IPS-18a (cell line): ENCODE results near the gene GATAD2A.
A peak's percentile ranks its signal among the peaks of the same experiment; 100 is the strongest.
"Not testable (repeated sequence)": the region's sequence is repeated elsewhere in the genome, so short reads cannot be mapped to it uniquely, and the experiment has no call there.

Experiments used
- H3K27ac ChIP-seq: one replicate; pipeline ENCODE4 v1.5.1; 2013; ENCODE audit warnings: low read length
- H3K27me3 ChIP-seq: one replicate; pipeline ENCODE4 v1.6.1; 2013; ENCODE audit warnings: mild to moderate bottlenecking, low read length; ENCODE audit not compliant: control insufficient read depth, insufficient read depth
- H3K36me3 ChIP-seq: one replicate; pipeline ENCODE4 v1.6.1; 2013; ENCODE audit warnings: low read depth, low read length; ENCODE audit not compliant: control insufficient read depth
- H3K4me1 ChIP-seq: one replicate; pipeline ENCODE4 v1.6.1; 2013; ENCODE audit warnings: low read depth, low read length; ENCODE audit not compliant: control insufficient read depth
- H3K4me3 ChIP-seq: one replicate; pipeline ENCODE4 v1.5.1; 2013; ENCODE audit warnings: low read length
- H3K9ac ChIP-seq: one replicate; pipeline ENCODE4 v1.6.1; 2013; ENCODE audit warnings: mild to moderate bottlenecking, low read length, moderate library complexity
- H3K9me3 ChIP-seq: one replicate; pipeline ENCODE4 v1.6.1; 2013; ENCODE audit warnings: low read depth, low read length; ENCODE audit not compliant: control insufficient read depth

Gene GATAD2A

GRCh38 chr19:19394333-19394732 is 11.1 kb upstream of the GATAD2A start:
- H3K27me3 ChIP-seq, H3K9me3 ChIP-seq, H3K27ac ChIP-seq, H3K4me3 ChIP-seq, H3K4me1 ChIP-seq, H3K9ac ChIP-seq, H3K36me3 ChIP-seq: not testable (repeated sequence)

GRCh38 chr19:19399733-19400433 is 5.6 kb upstream of the GATAD2A start:
- no peak overlapping the region for H3K4me3 ChIP-seq
- no peaks in the 10 kb centered on the region for H3K36me3 ChIP-seq
- peaks cover 8% of the 10 kb centered on the region for H3K27me3 ChIP-seq
- H3K27ac ChIP-seq: no peak overlapping the region
- H3K9ac ChIP-seq: no peak overlapping the region
- no peaks in the 10 kb centered on the region for H3K9me3 ChIP-seq
- H3K4me1 ChIP-seq: peaks cover 4% of the 10 kb centered on the region

- H3K27ac ChIP-seq: no peak overlapping the region
- no peaks in the 10 kb centered on the region for H3K9me3 ChIP-seq
- no peak overlapping the region for H3K9ac ChIP-seq
- peaks cover 17% of the 10 kb centered on the region for H3K4me1 ChIP-seq
- peaks cover 9% of the 10 kb centered on the region for H3K27me3 ChIP-seq
- H3K4me3 ChIP-seq: no peak overlapping the region
- H3K36me3 ChIP-seq: no peaks in the 10 kb centered on the region
These were observed 2.7 kb upstream of the GATAD2A start for GRCh38 chr19:19402656-19403372.

- peaks cover 18% of the 10 kb centered on the region for H3K4me1 ChIP-seq
- H3K27ac ChIP-seq: no peak overlapping the region
- H3K9ac ChIP-seq: no peak overlapping the region
- no peak overlapping the region for H3K4me3 ChIP-seq
- no peaks in the 10 kb centered on the region for H3K36me3 ChIP-seq
- peaks cover 9% of the 10 kb centered on the region for H3K27me3 ChIP-seq
- H3K9me3 ChIP-seq: no peaks in the 10 kb centered on the region
These were observed 2.0 kb upstream of the GATAD2A start for GRCh38 chr19:19403373-19403901.

- Histone ChIP-seq H3K4me1 (peaks cover 44% of the 10 kb centered on the region), H3K4me3 (peak overlapping the region; percentile 83), H3K9me3 (no peaks in the 10 kb centered on the region), H3K36me3 (no peaks in the 10 kb centered on the region), H3K27me3 (peaks cover 9% of the 10 kb centered on the region), H3K9ac (peak overlapping the region; percentile 82), H3K27ac (no peak overlapping the region)
These were observed 749 bp downstream of the GATAD2A start for GRCh38 chr19:19405971-19406877.

- Histone ChIP-seq H3K4me3 (peak overlapping the region; percentile 83), H3K4me1 (peaks cover 44% of the 10 kb centered on the region), H3K27ac (no peak overlapping the region), H3K9ac (peak overlapping the region; percentile 62), H3K27me3 (peaks cover 9% of the 10 kb centered on the region), H3K36me3 (peaks cover 3% of the 10 kb centered on the region), H3K9me3 (no peaks in the 10 kb centered on the region)
These were observed 1.6 kb downstream of the GATAD2A start for GRCh38 chr19:19406878-19407632.

GRCh38 chr19:19407633-19407930 is 2.1 kb downstream of the GATAD2A start:
- no peak overlapping the region for H3K9ac ChIP-seq
- H3K4me1 ChIP-seq: peaks cover 44% of the 10 kb centered on the region
- peaks cover 9% of the 10 kb centered on the region for H3K27me3 ChIP-seq
- peak overlapping the region; percentile 83 for H3K4me3 ChIP-seq
- H3K27ac ChIP-seq: no peak overlapping the region
- peaks cover 3% of the 10 kb centered on the region for H3K36me3 ChIP-seq
- no peaks in the 10 kb centered on the region for H3K9me3 ChIP-seq

- Histone ChIP-seq H3K4me1 (peaks cover 44% of the 10 kb centered on the region), H3K9me3 (no peaks in the 10 kb centered on the region), H3K4me3 (peak overlapping the region; percentile 39), H3K36me3 (peaks cover 3% of the 10 kb centered on the region), H3K9ac (no peak overlapping the region), H3K27me3 (peaks cover 9% of the 10 kb centered on the region), H3K27ac (no peak overlapping the region)
These were observed 3.7 kb downstream of the GATAD2A start for GRCh38 chr19:19409205-19409604.

GRCh38 chr19:19409631-19410030 is 4.2 kb downstream of the GATAD2A start:
- no peak overlapping the region for H3K27ac ChIP-seq

GRCh38 chr19:19410553-19411550 is 5.4 kb downstream of the GATAD2A start:
- no peaks in the 10 kb centered on the region for H3K27me3 ChIP-seq
- no peak overlapping the region for H3K4me3 ChIP-seq
- H3K4me1 ChIP-seq: peaks cover 38% of the 10 kb centered on the region
- no peak overlapping the region for H3K9ac ChIP-seq
- no peaks in the 10 kb centered on the region for H3K9me3 ChIP-seq
- peaks cover 3% of the 10 kb centered on the region for H3K36me3 ChIP-seq
- no peak overlapping the region for H3K27ac ChIP-seq

More at GRCh38 chr19:19409631-19410030, 4.2 kb downstream of the GATAD2A start:
- no peaks in the 10 kb centered on the region for H3K9me3 ChIP-seq
- peaks cover 4% of the 10 kb centered on the region for H3K27me3 ChIP-seq
- H3K4me3 ChIP-seq: peak overlapping the region; percentile 39
- H3K4me1 ChIP-seq: peaks cover 43% of the 10 kb centered on the region
- H3K36me3 ChIP-seq: peaks cover 3% of the 10 kb centered on the region
- no peak overlapping the region for H3K9ac ChIP-seq
